ENCODE measurements around the gene ERFL.

The ERFL gene

GRCh38 chr19:41906271-41906670 is 22.0 kb downstream of the ERFL start:
- Histone ChIP-seq H3K27ac (ENCODE audit: extremely low read depth, low read depth, low read length) (no peak overlapping the region), H3K9me3 (ENCODE audit: control insufficient read depth, insufficient read depth, low read depth, low read length) (no peaks in the 10 kb centered on the region), H3K36me3 (ENCODE audit: control insufficient read depth in 2 of 2, insufficient read depth in 1 of 2, low read length in 2 of 2) (peaks cover 25 to 50% of the 10 kb centered on the region in 2 experiments), H3K4me1 (ENCODE audit: control insufficient read depth, insufficient read depth, low read length) (no peaks in the 10 kb centered on the region), H3K4me3 (ENCODE audit: low read depth, low read length) (no peak overlapping the region)
- TF ChIP-seq PRDM6 (tag by site-specific recombination; IDR thresholded peaks at IDR 0.05) (no peak), ZNF768 (tag by site-specific recombination; IDR thresholded peaks at IDR 0.05) (no peak), ZNF239 (tag by site-specific recombination; IDR thresholded peaks at IDR 0.05) (no peak), ZNF660 (tag by site-specific recombination; IDR thresholded peaks at IDR 0.05) (no peak), GLIS2 (tag by site-specific recombination; IDR thresholded peaks at IDR 0.05) (peak; percentile 26; the same call in 1 of the 2 replicates), ZNF777 (tag by site-specific recombination; IDR thresholded peaks at IDR 0.05; ENCODE audit: borderline replicate concordance) (no peak), KLF7 (tag by site-specific recombination; IDR thresholded peaks at IDR 0.05; ENCODE audit: borderline replicate concordance) (no peak), KLF9 (tag by site-specific recombination; IDR thresholded peaks at IDR 0.05; ENCODE audit: low read depth) (no peak), ZNF560 (tag by site-specific recombination; IDR thresholded peaks at IDR 0.05; ENCODE audit: borderline replicate concordance) (no peak), PRDM10 (tag by site-specific recombination; IDR thresholded peaks at IDR 0.05) (peak; percentile 70), ZNF561 (tag by site-specific recombination; IDR thresholded peaks at IDR 0.05; ENCODE audit: borderline replicate concordance) (no peak), ZNF335 (tag by site-specific recombination; conservative IDR thresholded peaks at IDR 0.05) (no peak), REPIN1 (tag by site-specific recombination; IDR thresholded peaks at IDR 0.05; ENCODE audit: low read depth) (no peak), ZNF600 (tag by site-specific recombination; IDR thresholded peaks at IDR 0.05) (no peak), ZNF610 (tag by site-specific recombination; IDR thresholded peaks at IDR 0.05; ENCODE audit: borderline replicate concordance) (no peak), ZBTB20 (tag by site-specific recombination; IDR thresholded peaks at IDR 0.05) (no peak)
- TF ChIP-seq, protein P1, sequence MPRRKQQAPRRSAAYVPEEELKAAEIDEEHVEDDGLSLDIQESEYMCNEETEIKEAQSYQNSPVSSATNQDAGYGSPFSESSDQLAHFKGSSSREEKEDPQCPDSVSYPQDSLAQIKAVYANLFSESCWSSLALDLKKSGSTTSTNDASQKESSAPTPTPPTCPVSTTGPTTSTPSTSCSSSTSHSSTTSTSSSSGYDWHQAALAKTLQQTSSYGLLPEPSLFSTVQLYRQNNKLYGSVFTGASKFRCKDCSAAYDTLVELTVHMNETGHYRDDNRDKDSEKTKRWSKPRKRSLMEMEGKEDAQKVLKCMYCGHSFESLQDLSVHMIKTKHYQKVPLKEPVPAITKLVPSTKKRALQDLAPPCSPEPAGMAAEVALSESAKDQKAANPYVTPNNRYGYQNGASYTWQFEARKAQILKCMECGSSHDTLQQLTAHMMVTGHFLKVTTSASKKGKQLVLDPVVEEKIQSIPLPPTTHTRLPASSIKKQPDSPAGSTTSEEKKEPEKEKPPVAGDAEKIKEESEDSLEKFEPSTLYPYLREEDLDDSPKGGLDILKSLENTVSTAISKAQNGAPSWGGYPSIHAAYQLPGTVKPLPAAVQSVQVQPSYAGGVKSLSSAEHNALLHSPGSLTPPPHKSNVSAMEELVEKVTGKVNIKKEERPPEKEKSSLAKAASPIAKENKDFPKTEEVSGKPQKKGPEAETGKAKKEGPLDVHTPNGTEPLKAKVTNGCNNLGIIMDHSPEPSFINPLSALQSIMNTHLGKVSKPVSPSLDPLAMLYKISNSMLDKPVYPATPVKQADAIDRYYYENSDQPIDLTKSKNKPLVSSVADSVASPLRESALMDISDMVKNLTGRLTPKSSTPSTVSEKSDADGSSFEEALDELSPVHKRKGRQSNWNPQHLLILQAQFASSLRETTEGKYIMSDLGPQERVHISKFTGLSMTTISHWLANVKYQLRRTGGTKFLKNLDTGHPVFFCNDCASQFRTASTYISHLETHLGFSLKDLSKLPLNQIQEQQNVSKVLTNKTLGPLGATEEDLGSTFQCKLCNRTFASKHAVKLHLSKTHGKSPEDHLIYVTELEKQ (tag by site-specific recombination; IDR thresholded peaks at IDR 0.05; ENCODE audit: borderline replicate concordance), result no peak
- TF ChIP-seq, protein P2, sequence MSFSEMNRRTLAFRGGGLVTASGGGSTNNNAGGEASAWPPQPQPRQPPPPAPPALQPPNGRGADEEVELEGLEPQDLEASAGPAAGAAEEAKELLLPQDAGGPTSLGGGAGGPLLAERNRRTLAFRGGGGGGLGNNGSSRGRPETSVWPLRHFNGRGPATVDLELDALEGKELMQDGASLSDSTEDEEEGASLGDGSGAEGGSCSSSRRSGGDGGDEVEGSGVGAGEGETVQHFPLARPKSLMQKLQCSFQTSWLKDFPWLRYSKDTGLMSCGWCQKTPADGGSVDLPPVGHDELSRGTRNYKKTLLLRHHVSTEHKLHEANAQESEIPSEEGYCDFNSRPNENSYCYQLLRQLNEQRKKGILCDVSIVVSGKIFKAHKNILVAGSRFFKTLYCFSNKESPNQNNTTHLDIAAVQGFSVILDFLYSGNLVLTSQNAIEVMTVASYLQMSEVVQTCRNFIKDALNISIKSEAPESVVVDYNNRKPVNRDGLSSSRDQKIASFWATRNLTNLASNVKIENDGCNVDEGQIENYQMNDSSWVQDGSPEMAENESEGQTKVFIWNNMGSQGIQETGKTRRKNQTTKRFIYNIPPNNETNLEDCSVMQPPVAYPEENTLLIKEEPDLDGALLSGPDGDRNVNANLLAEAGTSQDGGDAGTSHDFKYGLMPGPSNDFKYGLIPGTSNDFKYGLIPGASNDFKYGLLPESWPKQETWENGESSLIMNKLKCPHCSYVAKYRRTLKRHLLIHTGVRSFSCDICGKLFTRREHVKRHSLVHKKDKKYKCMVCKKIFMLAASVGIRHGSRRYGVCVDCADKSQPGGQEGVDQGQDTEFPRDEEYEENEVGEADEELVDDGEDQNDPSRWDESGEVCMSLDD (tag by site-specific recombination; IDR thresholded peaks at IDR 0.05), result 0 out of 2 replicates have a peak, but pooled peaks have one; percentile 12
- ChIA-PET CTCF (interaction anchor here (0.6 to 1.1 kb wide), 5 partner anchors 11 to 1430 kb away, joined by 3 to 5 read pairs (median 4); no protein-coding TSS in a partner anchor), POLR2A (interaction anchor here (0.6 kb wide), 1 partner anchor 9 kb away, joined by 4 read pairs; no protein-coding TSS in a partner anchor)
